Activated naive CD8-positive, alpha-beta T cell treated with anti-CD3 and anti-CD28 coated beads, Interleukin-2, amount 10 ng/mL, durations not matched to agents 7 days and 5 days (primary cell): ENCODE data around the gene TMTC3. TPM values are rescaled to one million over a fixed set of nuclear protein-coding genes. Genes with fewer than 3 reads are reported as not detected.

Source experiments
- ATAC-seq: fragments of 150-1000 bp; cut with Tn5 transposase; one replicate; pipeline ENCODE4 v1.10.0; 2021; ENCODE audit warnings: low read depth, moderate library complexity
- POLR2A ChIA-PET: fragments of 350-600 bp; sonication (Branson Sonifier 250); formaldehyde crosslinking; loops from one replicate; lab custom pipeline; 2021; ENCODE audit warnings: antibody characterized with exemption; lab: Charles Lee
- DNase-seq: peaks from one replicate; pipeline ENCODE4 v3.0.0; 2021
- H3K27ac Mint-ChIP-seq: one replicate; pipeline ENCODE4 v1.8.0; 2022; ENCODE audit warnings: mild to moderate bottlenecking, mixed read lengths
- H3K27me3 Mint-ChIP-seq: one replicate; pipeline ENCODE4 v1.8.0; 2022; ENCODE audit warnings: mild to moderate bottlenecking, moderate library complexity, mixed read lengths
- H3K36me3 Mint-ChIP-seq: one replicate; pipeline ENCODE4 v1.8.0; 2021; ENCODE audit warnings: mild to moderate bottlenecking, mixed read lengths
- H3K4me1 Mint-ChIP-seq: one replicate; pipeline ENCODE4 v1.8.0; 2021; ENCODE audit warnings: mixed read lengths
- H3K4me3 Mint-ChIP-seq: one replicate; pipeline ENCODE4 v1.8.0; 2022; ENCODE audit warnings: mild to moderate bottlenecking, moderate library complexity, mixed read lengths
- H3K9me3 Mint-ChIP-seq: one replicate; pipeline ENCODE4 v1.8.0; 2021; ENCODE audit warnings: mixed read lengths
- total RNA-seq, 2 experiments: library from RNA; stranded (reverse); gene quantifications; one replicate each; pipeline ENCODE4 v1.2.3, GENCODE V29; 2021

TMTC3 gene
- total RNA-seq, 2 experiments from 2014 or later: 6.7 to 8.2 TPM

- no peak for ATAC-seq
- no peak overlapping the region for H3K27ac Mint-ChIP-seq
- POLR2A ChIA-PET: no interaction called here
Measured at GRCh38 chr12:88243982-88244381, 101.9 kb downstream of the TMTC3 start.

DNA sequence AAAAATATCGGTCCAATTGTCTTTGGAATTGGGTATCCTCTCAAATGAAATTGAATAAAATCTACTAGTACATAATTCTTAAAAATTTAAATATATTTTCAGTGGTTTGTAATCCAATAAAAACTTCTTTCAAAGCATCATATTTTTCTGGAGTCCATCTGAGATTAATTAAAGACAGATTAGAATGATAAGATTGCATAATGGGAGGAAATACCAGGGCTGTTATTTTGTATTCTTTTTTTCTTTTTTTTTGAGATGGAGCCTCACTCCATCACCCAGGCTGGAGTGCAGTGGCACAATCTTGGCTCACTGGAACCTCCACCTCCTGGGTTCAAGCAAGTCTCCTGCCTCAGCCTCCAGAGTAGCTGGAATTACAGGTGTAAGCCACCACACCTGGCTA lies 103.8 kb downstream of the TMTC3 start:
- H3K27me3 Mint-ChIP-seq: no peaks in the 10 kb centered on the region

More at GRCh38 chr12:88243982-88244381, 101.9 kb downstream of the TMTC3 start:
- H3K9me3 Mint-ChIP-seq: peaks cover 3% of the 10 kb centered on the region
- no peaks in the 10 kb centered on the region for H3K36me3 Mint-ChIP-seq
- H3K4me3 Mint-ChIP-seq: no peak overlapping the region
- no peak for DNase-seq
- H3K27me3 Mint-ChIP-seq: no peaks in the 10 kb centered on the region
- H3K4me1 Mint-ChIP-seq: no peaks in the 10 kb centered on the region

DNA sequence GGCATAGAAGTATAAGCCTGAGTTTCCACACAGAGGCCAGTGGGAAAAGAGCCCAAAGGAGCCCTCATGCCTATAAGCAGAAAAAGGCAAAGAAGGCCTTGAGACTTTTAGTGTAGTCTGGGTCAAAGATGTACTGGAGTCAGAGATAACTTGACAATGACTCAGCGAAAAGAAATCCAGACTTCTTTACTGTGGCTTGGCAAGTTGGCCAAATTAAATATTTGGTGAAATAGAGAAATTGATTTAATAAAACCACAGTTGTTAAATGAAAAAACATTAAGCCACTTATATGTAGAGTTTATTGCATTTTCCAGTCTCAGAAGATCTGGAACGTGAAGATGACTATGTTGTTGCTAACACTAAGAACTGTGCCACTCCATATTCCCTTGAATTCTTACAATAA lies 105.1 kb downstream of the TMTC3 start:
- Mint-ChIP-seq H3K27me3 (peaks cover 4% of the 10 kb centered on the region), H3K4me3 (no peak overlapping the region), H3K36me3 (no peaks in the 10 kb centered on the region), H3K4me1 (no peaks in the 10 kb centered on the region), H3K27ac (no peak overlapping the region), H3K9me3 (no peaks in the 10 kb centered on the region)
- ATAC-seq: no peak
- no peak for DNase-seq
- POLR2A ChIA-PET: no interaction called here

More for the DNA sequence above, 103.8 kb downstream of the TMTC3 start:
- Mint-ChIP-seq H3K4me1 (no peaks in the 10 kb centered on the region), H3K36me3 (no peaks in the 10 kb centered on the region), H3K4me3 (no peak overlapping the region), H3K9me3 (no peaks in the 10 kb centered on the region), H3K27ac (no peak overlapping the region)
- POLR2A ChIA-PET: no interaction called here
- ATAC-seq (no peak), DNase-seq (no peak)

- POLR2A ChIA-PET: no interaction called here
- DNase-seq (no peak), ATAC-seq (no peak)
- Mint-ChIP-seq H3K4me3 (no peak overlapping the region), H3K36me3 (no peaks in the 10 kb centered on the region), H3K27me3 (peaks cover 4% of the 10 kb centered on the region), H3K9me3 (no peaks in the 10 kb centered on the region), H3K4me1 (no peaks in the 10 kb centered on the region), H3K27ac (no peak overlapping the region)
Measured at GRCh38 chr12:88248606-88249005, 106.5 kb downstream of the TMTC3 start.

Other genes starting within 250 kb of the TMTC3 start
- gene C12orf50, start 112.9 kb upstream of the TMTC3 start, total RNA-seq: under 1 TPM in 1 of 2 experiments, not detected in 1; 0.08 TPM
- 10 to 100 TPM; 13.6 to 18.2 TPM for gene CEP290, start 219 bp upstream of the TMTC3 start, total RNA-seq